K562 (cell line): ENCODE data around the gene CATSPER4.

Experiments
- ARNT ChIP-seq, 2 experiments: fragments of 450-650 bp; IDR thresholded peaks; 2 replicates each; pipeline ENCODE4 v1.6.1; 2016; ENCODE audit warnings: mild to moderate bottlenecking in 1 of 2
- CTCF ChIP-seq, 3 experiments: IDR thresholded peaks in 2 of 3; conservative IDR thresholded peaks in 1 of 3; 2 replicates each; pipeline ENCODE4 v1.5.1; 2011 to 2012; ENCODE audit warnings: low read length in 3 of 3, mild to moderate bottlenecking in 3 of 3, control low read depth in 2 of 3, improper control_type of control experiment in 1 of 3, inconsistent platforms in 1 of 3, low read depth in 1 of 3, mixed read lengths in 1 of 3, moderate library complexity in 1 of 3; ENCODE audit not compliant: insufficient read depth in 2 of 3
- EHMT2 ChIP-seq: fragments of 450-650 bp; IDR thresholded peaks from 2 replicates; pipeline ENCODE4 v1.6.1; 2018; ENCODE audit warnings: antibody characterized with exemption
- MAZ ChIP-seq, 2 experiments: fragments of 450-650 bp in 1 of 2; sonication (generic) in 1 of 2; formaldehyde crosslinking; IDR thresholded peaks in 1 of 2; conservative IDR thresholded peaks in 1 of 2; 2 replicates each; pipeline versions ENCODE4 v1.4.0 to v1.5.0; 2020; ENCODE audit warnings: mild to moderate bottlenecking in 1 of 2, missing genetic modification reagents in 1 of 2
- POLR2A ChIP-seq: fragments of 450-650 bp; conservative IDR thresholded peaks from 2 replicates; pipeline ENCODE4 v1.6.1; 2016
- POLR2B ChIP-seq: fragments of 450-650 bp; IDR thresholded peaks from 2 replicates; pipeline ENCODE4 v1.6.1; 2018; ENCODE audit warnings: low read depth; ENCODE audit not compliant: partially characterized antibody
- SP2 ChIP-seq: IDR thresholded peaks from 2 replicates; pipeline ENCODE4 v1.6.1; 2011; ENCODE audit warnings: mild to moderate bottlenecking, low read depth, low read length, moderate library complexity; ENCODE audit not compliant: poor library complexity, severe bottlenecking; ENCODE audit errors: extremely low read depth
- SPI1 ChIP-seq: IDR thresholded peaks from 2 replicates; pipeline ENCODE4 v1.6.1; 2011; ENCODE audit warnings: low read depth, low read length, control low read depth, borderline replicate concordance
- ZFP30 ChIP-seq: fragments of 250-450 bp; sonication (Bioruptor Pico); IDR thresholded peaks from 2 replicates; pipeline ENCODE4 v1.8.0; 2022; ENCODE audit warnings: moderate library complexity, mild to moderate bottlenecking, inconsistent platforms, borderline replicate concordance
- ZNF764 ChIP-seq: fragments of 250-450 bp; sonication (Bioruptor Pico); IDR thresholded peaks from 2 replicates; pipeline ENCODE4 v1.4.0; 2020; ENCODE audit warnings: low read depth, mild to moderate bottlenecking, moderate library complexity
- ZNF830 ChIP-seq: fragments of 250-450 bp; sonication (Bioruptor Pico); IDR thresholded peaks from 2 replicates; pipeline ENCODE4 v1.5.0; 2021; ENCODE audit warnings: mild to moderate bottlenecking
- TF ChIP-seq, protein P1 (sequence below): fragments of 200-600 bp; sonication (generic); IDR thresholded peaks from one replicate; pipeline ENCODE4 v1.6.1; 2012; ENCODE audit warnings: mild to moderate bottlenecking, low read depth, low read length, inconsistent platforms

GRCh38 chr1:26148887-26149286, 41.5 kb upstream of the CATSPER4 start:
- TF ChIP-seq SPI1, result no peak
- no peak for TF ChIP-seq SP2
- no peak for TF ChIP-seq ARNT (IDR thresholded peaks at IDR 0.05)
- TF ChIP-seq, protein P1, sequence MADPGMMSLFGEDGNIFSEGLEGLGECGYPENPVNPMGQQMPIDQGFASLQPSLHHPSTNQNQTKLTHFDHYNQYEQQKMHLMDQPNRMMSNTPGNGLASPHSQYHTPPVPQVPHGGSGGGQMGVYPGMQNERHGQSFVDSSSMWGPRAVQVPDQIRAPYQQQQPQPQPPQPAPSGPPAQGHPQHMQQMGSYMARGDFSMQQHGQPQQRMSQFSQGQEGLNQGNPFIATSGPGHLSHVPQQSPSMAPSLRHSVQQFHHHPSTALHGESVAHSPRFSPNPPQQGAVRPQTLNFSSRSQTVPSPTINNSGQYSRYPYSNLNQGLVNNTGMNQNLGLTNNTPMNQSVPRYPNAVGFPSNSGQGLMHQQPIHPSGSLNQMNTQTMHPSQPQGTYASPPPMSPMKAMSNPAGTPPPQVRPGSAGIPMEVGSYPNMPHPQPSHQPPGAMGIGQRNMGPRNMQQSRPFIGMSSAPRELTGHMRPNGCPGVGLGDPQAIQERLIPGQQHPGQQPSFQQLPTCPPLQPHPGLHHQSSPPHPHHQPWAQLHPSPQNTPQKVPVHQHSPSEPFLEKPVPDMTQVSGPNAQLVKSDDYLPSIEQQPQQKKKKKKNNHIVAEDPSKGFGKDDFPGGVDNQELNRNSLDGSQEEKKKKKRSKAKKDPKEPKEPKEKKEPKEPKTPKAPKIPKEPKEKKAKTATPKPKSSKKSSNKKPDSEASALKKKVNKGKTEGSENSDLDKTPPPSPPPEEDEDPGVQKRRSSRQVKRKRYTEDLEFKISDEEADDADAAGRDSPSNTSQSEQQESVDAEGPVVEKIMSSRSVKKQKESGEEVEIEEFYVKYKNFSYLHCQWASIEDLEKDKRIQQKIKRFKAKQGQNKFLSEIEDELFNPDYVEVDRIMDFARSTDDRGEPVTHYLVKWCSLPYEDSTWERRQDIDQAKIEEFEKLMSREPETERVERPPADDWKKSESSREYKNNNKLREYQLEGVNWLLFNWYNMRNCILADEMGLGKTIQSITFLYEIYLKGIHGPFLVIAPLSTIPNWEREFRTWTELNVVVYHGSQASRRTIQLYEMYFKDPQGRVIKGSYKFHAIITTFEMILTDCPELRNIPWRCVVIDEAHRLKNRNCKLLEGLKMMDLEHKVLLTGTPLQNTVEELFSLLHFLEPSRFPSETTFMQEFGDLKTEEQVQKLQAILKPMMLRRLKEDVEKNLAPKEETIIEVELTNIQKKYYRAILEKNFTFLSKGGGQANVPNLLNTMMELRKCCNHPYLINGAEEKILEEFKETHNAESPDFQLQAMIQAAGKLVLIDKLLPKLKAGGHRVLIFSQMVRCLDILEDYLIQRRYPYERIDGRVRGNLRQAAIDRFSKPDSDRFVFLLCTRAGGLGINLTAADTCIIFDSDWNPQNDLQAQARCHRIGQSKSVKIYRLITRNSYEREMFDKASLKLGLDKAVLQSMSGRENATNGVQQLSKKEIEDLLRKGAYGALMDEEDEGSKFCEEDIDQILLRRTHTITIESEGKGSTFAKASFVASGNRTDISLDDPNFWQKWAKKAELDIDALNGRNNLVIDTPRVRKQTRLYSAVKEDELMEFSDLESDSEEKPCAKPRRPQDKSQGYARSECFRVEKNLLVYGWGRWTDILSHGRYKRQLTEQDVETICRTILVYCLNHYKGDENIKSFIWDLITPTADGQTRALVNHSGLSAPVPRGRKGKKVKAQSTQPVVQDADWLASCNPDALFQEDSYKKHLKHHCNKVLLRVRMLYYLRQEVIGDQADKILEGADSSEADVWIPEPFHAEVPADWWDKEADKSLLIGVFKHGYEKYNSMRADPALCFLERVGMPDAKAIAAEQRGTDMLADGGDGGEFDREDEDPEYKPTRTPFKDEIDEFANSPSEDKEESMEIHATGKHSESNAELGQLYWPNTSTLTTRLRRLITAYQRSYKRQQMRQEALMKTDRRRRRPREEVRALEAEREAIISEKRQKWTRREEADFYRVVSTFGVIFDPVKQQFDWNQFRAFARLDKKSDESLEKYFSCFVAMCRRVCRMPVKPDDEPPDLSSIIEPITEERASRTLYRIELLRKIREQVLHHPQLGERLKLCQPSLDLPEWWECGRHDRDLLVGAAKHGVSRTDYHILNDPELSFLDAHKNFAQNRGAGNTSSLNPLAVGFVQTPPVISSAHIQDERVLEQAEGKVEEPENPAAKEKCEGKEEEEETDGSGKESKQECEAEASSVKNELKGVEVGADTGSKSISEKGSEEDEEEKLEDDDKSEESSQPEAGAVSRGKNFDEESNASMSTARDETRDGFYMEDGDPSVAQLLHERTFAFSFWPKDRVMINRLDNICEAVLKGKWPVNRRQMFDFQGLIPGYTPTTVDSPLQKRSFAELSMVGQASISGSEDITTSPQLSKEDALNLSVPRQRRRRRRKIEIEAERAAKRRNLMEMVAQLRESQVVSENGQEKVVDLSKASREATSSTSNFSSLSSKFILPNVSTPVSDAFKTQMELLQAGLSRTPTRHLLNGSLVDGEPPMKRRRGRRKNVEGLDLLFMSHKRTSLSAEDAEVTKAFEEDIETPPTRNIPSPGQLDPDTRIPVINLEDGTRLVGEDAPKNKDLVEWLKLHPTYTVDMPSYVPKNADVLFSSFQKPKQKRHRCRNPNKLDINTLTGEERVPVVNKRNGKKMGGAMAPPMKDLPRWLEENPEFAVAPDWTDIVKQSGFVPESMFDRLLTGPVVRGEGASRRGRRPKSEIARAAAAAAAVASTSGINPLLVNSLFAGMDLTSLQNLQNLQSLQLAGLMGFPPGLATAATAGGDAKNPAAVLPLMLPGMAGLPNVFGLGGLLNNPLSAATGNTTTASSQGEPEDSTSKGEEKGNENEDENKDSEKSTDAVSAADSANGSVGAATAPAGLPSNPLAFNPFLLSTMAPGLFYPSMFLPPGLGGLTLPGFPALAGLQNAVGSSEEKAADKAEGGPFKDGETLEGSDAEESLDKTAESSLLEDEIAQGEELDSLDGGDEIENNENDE, result no peak
- TF ChIP-seq ZNF764 (CRISPR knock-in tag), result no peak
- TF ChIP-seq ZNF830, result no peak
- TF ChIP-seq ZFP30 (CRISPR knock-in tag), result no peak
- TF ChIP-seq POLR2B, result no peak
- TF ChIP-seq CTCF (IDR thresholded peaks at IDR 0.05 in 2 of 3, conservative IDR thresholded peaks at IDR 0.05 in 1 of 3; ENCODE audit: insufficient read depth in 2 of 3, low read depth in 1 of 3, low read length in 3 of 3), result no peak
- TF ChIP-seq EHMT2, result no peak
- TF ChIP-seq MAZ (CRISPR knock-in tag; conservative IDR thresholded peaks at IDR 0.05 in 1 of 2, IDR thresholded peaks at IDR 0.05 in 1 of 2), result no peak
- no peak for TF ChIP-seq POLR2A
